ENCODE measurements around the gene MRTFB.

GRCh38 chr16:14263769-14264168, 192.7 kb downstream of the MRTFB start:
- TF ChIP-seq PATZ1 (CRISPR knock-in tag; IDR thresholded peaks at IDR 0.05; ENCODE audit: borderline replicate concordance) = no peak
- TF ChIP-seq BACH2 (CRISPR knock-in tag; IDR thresholded peaks at IDR 0.05; ENCODE audit: borderline replicate concordance) = no peak
